HG03045 (cell line): ENCODE results near the gene RBCK1.
"Not testable (repeated sequence)": the region's sequence is repeated elsewhere in the genome, so short reads cannot be mapped to it uniquely, and the experiment has no call there.

Experiments
- ATAC-seq: cut with Tn5 transposase; IDR thresholded peaks from one replicate; pipeline ENCODE4 v1.9.1; 2021; ENCODE audit warnings: mild to moderate bottlenecking, moderate library complexity; ENCODE audit not compliant: unreplicated experiment

RBCK1 gene

GRCh38 chr20:433300-433975 is 25.3 kb downstream of the RBCK1 start:
- peak; percentile 77 for ATAC-seq

GRCh38 chr20:434221-434620 is 26.1 kb downstream of the RBCK1 start:
- no peak for ATAC-seq

- no peak for ATAC-seq
Observed at GRCh38 chr20:434661-435419, 26.7 kb downstream of the RBCK1 start.

GRCh38 chr20:435558-435957 is 27.5 kb downstream of the RBCK1 start:
- ATAC-seq, result no peak

- ATAC-seq, result no peak
Observed at GRCh38 chr20:436476-436875, 28.4 kb downstream of the RBCK1 start.

GRCh38 chr20:437787-438486 is 29.8 kb downstream of the RBCK1 start:
- ATAC-seq, result no peak

GRCh38 chr20:438571-439469 is 30.7 kb downstream of the RBCK1 start:
- ATAC-seq, result no peak

- no peak for ATAC-seq
Observed at GRCh38 chr20:440148-440547, 32.0 kb downstream of the RBCK1 start.

- no peak for ATAC-seq
Observed at GRCh38 chr20:440636-441035, 32.5 kb downstream of the RBCK1 start.

- ATAC-seq, result no peak
Observed at GRCh38 chr20:443223-443775, 35.2 kb downstream of the RBCK1 start.

GRCh38 chr20:444117-444516 is 36.0 kb downstream of the RBCK1 start:
- no peak for ATAC-seq

GRCh38 chr20:444862-445426 is 36.8 kb downstream of the RBCK1 start:
- no peak for ATAC-seq

GRCh38 chr20:445514-446336 is 37.6 kb downstream of the RBCK1 start:
- no peak for ATAC-seq

- ATAC-seq, result not testable (repeated sequence)
Observed at GRCh38 chr20:452021-452420, 43.9 kb downstream of the RBCK1 start.

- no peak for ATAC-seq
Observed at GRCh38 chr20:454951-455350, 46.9 kb downstream of the RBCK1 start.

GRCh38 chr20:458776-459175 is 50.7 kb downstream of the RBCK1 start:
- ATAC-seq, result no peak

GRCh38 chr20:460180-460579 is 52.1 kb downstream of the RBCK1 start:
- no peak for ATAC-seq

- no peak for ATAC-seq
Observed at GRCh38 chr20:460707-461106, 52.6 kb downstream of the RBCK1 start.
